Measurements from ENCODE around the gene USP6.
"Not testable (repeated sequence)": the region's sequence is repeated elsewhere in the genome, so short reads cannot be mapped to it uniquely, and the experiment has no call there.

The USP6 gene

GRCh38 chr17:5115673-5116651, at the start of gene USP6:
Gene USP6, plus strand, starts transcription at chr17:5116032. Its CDS starts 14,336 bp downstream, at chr17:5130368.
- DNase-seq (ENCODE audit: low spot score): no peak
- in situ Hi-C loops (cut with MboI; ENCODE audit: low pct_unique_long_range_greater_than_20kb, low sequenced_read_pairs, unreplicated experiment): no loop called here
- TF ChIP-seq, protein P1, sequence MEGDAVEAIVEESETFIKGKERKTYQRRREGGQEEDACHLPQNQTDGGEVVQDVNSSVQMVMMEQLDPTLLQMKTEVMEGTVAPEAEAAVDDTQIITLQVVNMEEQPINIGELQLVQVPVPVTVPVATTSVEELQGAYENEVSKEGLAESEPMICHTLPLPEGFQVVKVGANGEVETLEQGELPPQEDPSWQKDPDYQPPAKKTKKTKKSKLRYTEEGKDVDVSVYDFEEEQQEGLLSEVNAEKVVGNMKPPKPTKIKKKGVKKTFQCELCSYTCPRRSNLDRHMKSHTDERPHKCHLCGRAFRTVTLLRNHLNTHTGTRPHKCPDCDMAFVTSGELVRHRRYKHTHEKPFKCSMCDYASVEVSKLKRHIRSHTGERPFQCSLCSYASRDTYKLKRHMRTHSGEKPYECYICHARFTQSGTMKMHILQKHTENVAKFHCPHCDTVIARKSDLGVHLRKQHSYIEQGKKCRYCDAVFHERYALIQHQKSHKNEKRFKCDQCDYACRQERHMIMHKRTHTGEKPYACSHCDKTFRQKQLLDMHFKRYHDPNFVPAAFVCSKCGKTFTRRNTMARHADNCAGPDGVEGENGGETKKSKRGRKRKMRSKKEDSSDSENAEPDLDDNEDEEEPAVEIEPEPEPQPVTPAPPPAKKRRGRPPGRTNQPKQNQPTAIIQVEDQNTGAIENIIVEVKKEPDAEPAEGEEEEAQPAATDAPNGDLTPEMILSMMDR (IDR thresholded peaks at IDR 0.05; ENCODE audit: extremely low read depth, insufficient read depth, missing control alignments): no peak

DNA sequence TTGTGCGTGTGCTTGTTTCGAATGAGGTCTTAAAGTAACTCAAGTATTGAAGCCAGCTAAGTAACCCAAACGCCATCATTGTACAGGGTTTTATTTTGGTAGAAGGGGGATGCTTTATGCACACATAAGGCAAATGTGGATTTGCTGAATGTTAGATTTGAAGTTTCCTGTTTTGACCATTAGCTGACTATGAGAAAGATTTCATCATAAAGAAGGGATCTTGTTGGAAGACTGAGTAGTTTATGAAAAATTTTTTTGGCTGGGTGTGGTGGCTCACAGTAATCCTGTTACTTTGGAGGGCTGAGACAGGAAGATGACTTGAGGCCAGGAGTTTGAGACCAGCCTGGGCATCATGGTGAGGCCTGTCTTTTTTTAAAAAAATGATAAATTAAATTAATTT, 47.6 kb upstream of the USP6 start:
- DNase-seq (ENCODE audit: low spot score): no peak
- TF ChIP-seq, protein P1 (IDR thresholded peaks at IDR 0.05; ENCODE audit: extremely low read depth, insufficient read depth, missing control alignments): no peak
- in situ Hi-C loops (cut with MboI; ENCODE audit: low pct_unique_long_range_greater_than_20kb, low sequenced_read_pairs, unreplicated experiment): loop anchor here (10.0 kb wide), 1 partner anchor 103 kb away; the partner anchor contains the start of gene SPAG7

DNA sequence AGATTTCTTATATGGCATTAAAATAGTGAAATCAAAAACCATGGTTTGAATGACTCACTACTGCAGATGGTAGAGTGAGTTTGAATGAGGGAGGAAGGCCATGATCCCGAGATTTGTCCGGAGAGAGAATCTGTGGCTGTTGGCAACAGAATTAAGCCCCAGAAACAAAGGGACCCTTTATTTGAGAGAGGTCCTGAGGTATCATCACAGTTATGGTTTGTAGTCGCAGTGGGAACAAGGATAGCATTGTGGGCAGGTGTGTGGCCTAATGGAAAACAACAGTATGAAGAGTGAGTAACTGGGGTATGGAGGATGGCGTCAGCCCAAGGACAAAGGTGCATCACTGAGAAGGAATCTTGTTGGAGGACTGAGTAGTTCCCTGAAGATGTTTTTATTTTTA, 46.1 kb upstream of the USP6 start:
- in situ Hi-C loops (cut with MboI; ENCODE audit: low pct_unique_long_range_greater_than_20kb, low sequenced_read_pairs, unreplicated experiment): loop anchor here (10.0 kb wide), 1 partner anchor 105 kb away; the partner anchor contains the start of gene SPAG7
- DNase-seq (ENCODE audit: low spot score): no peak
- TF ChIP-seq, protein P1 (IDR thresholded peaks at IDR 0.05; ENCODE audit: extremely low read depth, insufficient read depth, missing control alignments): no peak

DNA sequence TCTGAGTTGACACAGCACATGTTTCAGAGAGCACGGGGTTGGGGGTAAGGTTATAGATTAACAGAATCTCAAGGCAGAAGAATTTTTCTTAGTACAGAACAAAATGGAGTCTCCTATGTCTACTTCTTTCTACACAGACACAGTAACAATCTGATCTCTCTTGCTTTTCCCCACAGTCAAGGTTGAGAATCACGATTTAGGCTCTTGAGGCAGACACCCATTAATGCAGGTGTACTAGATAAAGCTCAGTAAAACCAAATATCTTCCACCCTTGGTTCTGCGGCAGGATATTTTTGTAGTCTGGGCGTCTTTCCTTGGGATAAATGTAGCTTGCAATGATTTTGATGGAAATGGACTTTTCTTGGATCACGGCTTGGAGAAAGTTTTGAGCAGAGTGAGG, 40.4 kb upstream of the USP6 start:
- DNase-seq (ENCODE audit: low spot score); in situ Hi-C loops (cut with MboI; ENCODE audit: low pct_unique_long_range_greater_than_20kb, low sequenced_read_pairs, unreplicated experiment): not testable (repeated sequence)

DNA sequence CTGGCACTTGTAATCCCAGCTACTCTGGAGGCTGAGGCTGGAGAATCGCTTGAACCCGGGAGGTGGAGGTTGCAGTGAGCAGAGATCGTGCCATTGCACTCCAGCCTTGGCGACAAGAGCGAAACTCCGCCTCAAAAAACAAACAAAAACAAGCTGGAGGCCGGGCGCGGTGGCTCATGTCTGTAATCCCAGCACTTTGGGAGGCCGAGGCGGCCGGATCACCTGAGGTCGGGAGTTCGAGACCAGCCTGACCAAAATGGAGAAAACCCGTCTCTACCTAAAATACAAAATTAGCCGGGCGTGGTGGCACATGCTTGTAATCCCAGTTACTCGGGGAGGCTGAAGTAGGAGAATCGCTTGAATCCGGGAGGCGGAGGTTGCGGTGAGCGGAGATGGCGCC, 38.6 kb upstream of the USP6 start:
- in situ Hi-C loops (cut with MboI; ENCODE audit: low pct_unique_long_range_greater_than_20kb, low sequenced_read_pairs, unreplicated experiment); DNase-seq (ENCODE audit: low spot score): not testable (repeated sequence)

DNA sequence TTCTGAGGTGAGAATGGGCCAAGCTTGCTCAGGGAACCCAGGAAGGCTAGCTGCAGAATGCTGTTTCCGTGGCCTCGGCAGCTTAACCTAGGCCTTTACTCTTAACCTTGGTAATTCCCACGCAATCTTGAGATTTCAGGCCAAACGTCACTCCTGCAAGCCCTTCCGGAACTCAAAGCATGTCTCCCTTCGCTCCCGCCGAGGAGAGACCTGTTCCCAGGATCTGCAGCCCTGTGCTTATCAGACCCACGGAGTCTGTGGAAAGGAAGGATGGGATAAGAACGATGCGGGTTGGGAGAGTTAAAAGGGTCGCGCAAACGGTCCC, 38.1 kb upstream of the USP6 start:
- in situ Hi-C loops (cut with MboI; ENCODE audit: low pct_unique_long_range_greater_than_20kb, low sequenced_read_pairs, unreplicated experiment): no loop called here
- TF ChIP-seq, protein P1 (IDR thresholded peaks at IDR 0.05; ENCODE audit: extremely low read depth, insufficient read depth, missing control alignments): no peak
- DNase-seq (ENCODE audit: low spot score): no peak

- DNase-seq (ENCODE audit: low spot score): peak; percentile 87
- TF ChIP-seq, protein P1 (IDR thresholded peaks at IDR 0.05; ENCODE audit: extremely low read depth, insufficient read depth, missing control alignments): peak; percentile 25
- in situ Hi-C loops (cut with MboI; ENCODE audit: low pct_unique_long_range_greater_than_20kb, low sequenced_read_pairs, unreplicated experiment): no loop called here
Measured at GRCh38 chr17:5078106-5079028, 37.5 kb upstream of the USP6 start, which contains the start of gene ZFP3. Gene ZFP3, plus strand, starts transcription at chr17:5078467. Its CDS starts 13,038 bp downstream, at chr17:5091505.

All from GM13977 (cell line).